ENCODE data around the gene HIP1.

GRCh38 chr7:75536940-75537538 is 201.7 kb downstream of the HIP1 start:
- TF ChIP-seq CTCF (IDR thresholded peaks at IDR 0.05): no peak
- TF ChIP-seq POLR2A (IDR thresholded peaks at IDR 0.05): no peak

Data from esophagus squamous epithelium (tissue), 4 donors.